HepG2 (cell line): ENCODE data around the gene PRTN3. TPM values are rescaled to one million over a fixed set of nuclear protein-coding genes. Genes with fewer than 3 reads are reported as not detected.
A peak's percentile ranks its signal among the peaks of the same experiment; 100 is the strongest.

Experiments used
- CSRNP2 ChIP-seq: sonication (generic); formaldehyde crosslinking; conservative IDR thresholded peaks from 2 replicates; pipeline ENCODE4 v1.8.0; 2022; ENCODE audit warnings: low read depth, missing genetic modification reagents
- MED1 ChIP-seq: sonication (generic); formaldehyde crosslinking; IDR thresholded peaks from 2 replicates; pipeline ENCODE4 v1.4.0; 2020; ENCODE audit warnings: missing genetic modification reagents
- MYNN ChIP-seq: sonication (generic); formaldehyde crosslinking; IDR thresholded peaks from 2 replicates; pipeline ENCODE4 v1.4.0; 2020; ENCODE audit warnings: mild to moderate bottlenecking, low read depth, missing genetic modification reagents
- NCOA2 ChIP-seq: sonication (generic); formaldehyde crosslinking; IDR thresholded peaks from 2 replicates; pipeline ENCODE4 v1.8.0; 2022; ENCODE audit warnings: inconsistent platforms
- PCBP1 ChIP-seq: fragments of 200-400 bp; formaldehyde crosslinking; IDR thresholded peaks from 2 replicates; pipeline ENCODE4 v1.6.1; 2017; ENCODE audit warnings: mild to moderate bottlenecking, low read depth, low read length, borderline replicate concordance
- REL ChIP-seq: sonication (generic); formaldehyde crosslinking; conservative IDR thresholded peaks from 2 replicates; pipeline ENCODE4 v1.8.0; 2022; ENCODE audit warnings: mild to moderate bottlenecking, missing genetic modification reagents, moderate library complexity
- REST ChIP-seq, 2 experiments: IDR thresholded peaks; 2 replicates each; pipeline ENCODE4 v1.6.1; 2011 to 2012; ENCODE audit warnings: low read length in 2 of 2, borderline replicate concordance in 1 of 2, low read depth in 1 of 2, mild to moderate bottlenecking in 1 of 2, moderate library complexity in 1 of 2
- RORA ChIP-seq: sonication (generic); formaldehyde crosslinking; IDR thresholded peaks from 2 replicates; pipeline ENCODE4 v1.5.0; 2020; ENCODE audit warnings: mild to moderate bottlenecking, missing genetic modification reagents, moderate library complexity
- SOX13 ChIP-seq, 3 experiments: fragments of 450-650 bp in 1 of 3; sonication (generic) in 1 of 3; formaldehyde crosslinking in 1 of 3; IDR thresholded peaks in 2 of 3; conservative IDR thresholded peaks in 1 of 3; 2 replicates each; pipeline versions ENCODE4 v1.5.0 to v1.6.1; 2016 to 2020; ENCODE audit warnings: antibody characterized with exemption in 1 of 3, mild to moderate bottlenecking in 1 of 3, missing compliant biosample characterization in 1 of 3, missing genetic modification reagents in 1 of 3, moderate library complexity in 1 of 3
- THAP8 ChIP-seq: sonication (generic); formaldehyde crosslinking; IDR thresholded peaks from 2 replicates; pipeline ENCODE4 v1.5.1; 2020; ENCODE audit warnings: missing genetic modification reagents, mild to moderate bottlenecking, borderline replicate concordance
- UBTF ChIP-seq: sonication (generic); formaldehyde crosslinking; IDR thresholded peaks from 2 replicates; pipeline ENCODE4 v1.4.0; 2020; ENCODE audit warnings: mild to moderate bottlenecking, missing genetic modification reagents
- ZBTB25 ChIP-seq: IDR thresholded peaks from 2 replicates; pipeline ENCODE4 v1.6.1; 2018; ENCODE audit warnings: missing genetic modification reagents
- ZMAT3 ChIP-seq: sonication (generic); formaldehyde crosslinking; conservative IDR thresholded peaks from 2 replicates; pipeline ENCODE4 v1.7.0; 2021; ENCODE audit warnings: missing genetic modification reagents
- ZMYM3 ChIP-seq: sonication (generic); formaldehyde crosslinking; IDR thresholded peaks from 2 replicates; pipeline ENCODE4 v1.5.1; 2020; ENCODE audit warnings: mild to moderate bottlenecking, missing genetic modification reagents
- ZNF24 ChIP-seq: fragments of 450-650 bp; IDR thresholded peaks from 2 replicates; pipeline ENCODE4 v1.6.1; 2017; ENCODE audit warnings: antibody characterized with exemption, mild to moderate bottlenecking
- ZNF569 ChIP-seq: sonication (generic); formaldehyde crosslinking; IDR thresholded peaks from 2 replicates; pipeline ENCODE4 v1.5.0; 2020; ENCODE audit warnings: mild to moderate bottlenecking, missing genetic modification reagents, moderate library complexity, borderline replicate concordance
- ZNF740 ChIP-seq: sonication (generic); formaldehyde crosslinking; IDR thresholded peaks from 2 replicates; pipeline ENCODE4 v1.4.0; 2020; ENCODE audit warnings: missing genetic modification reagents
- ZNF766 ChIP-seq: sonication (generic); formaldehyde crosslinking; IDR thresholded peaks from 2 replicates; pipeline ENCODE4 v1.5.0; 2020; ENCODE audit warnings: missing genetic modification reagents, borderline replicate concordance
- polyA plus RNA-seq, 8 experiments: library from polyadenylated mRNA; depleted of rRNA in 3 of 8; stranded (reverse) in 7 of 8; unstranded in 1 of 8; fragments of >200 nt; fragmentation: Illumina TruSeq in 4 of 8; extraction: Trizol in 4 of 8; gene quantifications; 2 replicates each; pipeline versions ENCODE4 v1.2.1 to v1.2.3, GENCODE V29; 2011 to 2016; ENCODE audit warnings: low read depth in 4 of 8, missing spikeins in 1 of 8, mixed read lengths in 1 of 8; ENCODE audit not compliant: insufficient read depth in 1 of 8
- total RNA-seq, 5 experiments: library from RNA; depleted of rRNA; stranded (reverse); fragments of >200 nt; fragmentation: Illumina TruSeq; extraction: Trizol; gene quantifications; 2 replicates each; pipeline ENCODE4 v1.2.3, GENCODE V29; 2016; ENCODE audit warnings: low read depth in 1 of 5

Gene PRTN3
- total and polyA plus RNA-seq, 2 of the 13 experiments (the other 11 are each of a cell fraction or from before 2014, with no cell fraction given) = not detected

- TF ChIP-seq UBTF (CRISPR knock-in tag) (no peak), ZNF569 (CRISPR knock-in tag) (no peak), REST (IDR thresholded peaks at IDR 0.05; ENCODE audit: borderline replicate concordance in 1 of 2, low read depth in 1 of 2, low read length in 2 of 2) (no peak), NCOA2 (CRISPR knock-in tag) (no peak), MED1 (CRISPR knock-in tag) (no peak), ZMYM3 (CRISPR knock-in tag) (no peak), ZNF24 (no peak), PCBP1 (no peak), ZNF740 (CRISPR knock-in tag) (no peak), ZNF766 (no peak), THAP8 (no peak), ZMAT3 (no peak), SOX13 (IDR thresholded peaks at IDR 0.05) (no peak), SOX13 (CRISPR knock-in tag; conservative IDR thresholded peaks at IDR 0.05 in 1 of 2, IDR thresholded peaks at IDR 0.05 in 1 of 2) (peak in 1 of 2 experiments; percentile 9; a peak in 1 of 4 replicates), MYNN (no peak), REL (CRISPR knock-in tag) (no peak), ZBTB25 (no peak), RORA (CRISPR knock-in tag) (no peak), CSRNP2 (CRISPR knock-in tag) (no peak)
These were observed 41.5 kb upstream of the PRTN3 start (continued) for GRCh38 chr19:799076-799881.
